ENCODE measurements around the gene SAMD7.

The SAMD7 gene

GRCh38 chr3:169907944-169908343 lies 3.4 kb upstream of the SAMD7 start:
- no peak for DNase-seq (ENCODE audit: low spot score)

- DNase-seq (ENCODE audit: low spot score): no peak
Observed at GRCh38 chr3:169913323-169913722, 2.0 kb downstream of the SAMD7 start.

GRCh38 chr3:169914321-169914720 lies 2.9 kb downstream of the SAMD7 start:
- DNase-seq (ENCODE audit: low spot score): no peak

DNA sequence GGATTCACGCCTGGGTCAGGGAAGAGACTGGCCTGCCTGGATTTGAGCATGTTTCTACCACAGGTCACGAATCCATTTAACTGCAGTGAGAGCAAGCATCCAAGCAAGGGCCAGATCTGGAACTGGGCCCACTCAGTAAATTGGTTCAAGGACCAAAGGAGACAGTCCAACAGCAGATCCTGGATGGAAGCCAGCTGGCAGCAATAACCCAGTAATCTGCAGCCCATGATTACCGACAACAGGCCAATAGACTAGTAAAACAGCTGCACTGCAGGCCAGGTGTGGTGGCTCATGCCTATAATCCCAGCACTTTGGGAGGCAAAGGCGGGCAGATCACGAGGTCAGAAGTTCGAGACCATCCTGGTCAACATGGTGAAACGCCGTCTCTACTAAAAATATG lies 11.8 kb downstream of the SAMD7 start:
- no peak for DNase-seq (ENCODE audit: low spot score)

DNA sequence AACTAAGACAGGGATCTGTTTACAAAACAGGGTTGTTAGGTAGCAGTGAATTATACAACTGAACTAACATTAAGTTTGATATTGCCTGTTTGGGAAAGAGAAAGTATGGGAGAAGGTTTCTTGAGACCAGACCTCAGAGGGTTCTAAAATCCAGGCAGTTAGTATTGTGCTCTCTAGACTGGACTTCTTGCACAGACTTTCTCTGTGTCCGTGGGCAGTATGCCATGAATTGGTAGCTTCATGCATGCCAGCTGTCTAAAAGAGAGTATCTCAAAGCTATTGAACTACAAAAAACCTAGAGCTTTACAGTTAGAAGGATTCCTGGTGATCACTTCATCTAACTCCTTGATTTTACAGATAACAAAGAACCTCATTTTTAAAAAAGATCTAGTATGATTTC lies 12.5 kb downstream of the SAMD7 start:
- no peak for DNase-seq (ENCODE audit: low spot score)

GRCh38 chr3:169929830-169930519 lies 18.6 kb downstream of the SAMD7 start:
- no peak for DNase-seq (ENCODE audit: low spot score)

GRCh38 chr3:169930843-169931242 lies 19.5 kb downstream of the SAMD7 start:
- no peak for DNase-seq (ENCODE audit: low spot score)

GRCh38 chr3:169931747-169932520 lies 20.6 kb downstream of the SAMD7 start:
- no peak for DNase-seq (ENCODE audit: low spot score)

DNA sequence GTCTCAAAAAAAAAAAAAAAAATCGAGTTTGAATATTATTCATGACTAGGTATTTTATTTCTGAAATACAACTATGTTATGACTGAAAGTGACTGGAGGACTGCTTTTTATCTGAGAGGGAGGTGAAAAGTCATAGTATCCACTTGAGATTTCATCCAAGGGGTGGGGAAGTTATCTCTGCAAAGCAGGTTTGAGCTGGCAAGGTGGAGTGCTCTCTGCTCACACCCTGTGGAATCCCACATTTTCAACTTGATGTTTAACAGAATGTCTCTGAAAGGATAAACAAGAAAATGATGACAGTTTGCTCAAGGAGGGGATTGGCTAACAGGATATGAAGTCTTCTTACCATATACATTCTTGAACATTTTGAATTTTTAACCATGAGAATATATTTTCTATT lies 27.9 kb downstream of the SAMD7 start:
- DNase-seq (ENCODE audit: low spot score): no peak

- DNase-seq (ENCODE audit: low spot score): no peak
Observed at GRCh38 chr3:169939751-169940150, 28.4 kb downstream of the SAMD7 start.

DNA sequence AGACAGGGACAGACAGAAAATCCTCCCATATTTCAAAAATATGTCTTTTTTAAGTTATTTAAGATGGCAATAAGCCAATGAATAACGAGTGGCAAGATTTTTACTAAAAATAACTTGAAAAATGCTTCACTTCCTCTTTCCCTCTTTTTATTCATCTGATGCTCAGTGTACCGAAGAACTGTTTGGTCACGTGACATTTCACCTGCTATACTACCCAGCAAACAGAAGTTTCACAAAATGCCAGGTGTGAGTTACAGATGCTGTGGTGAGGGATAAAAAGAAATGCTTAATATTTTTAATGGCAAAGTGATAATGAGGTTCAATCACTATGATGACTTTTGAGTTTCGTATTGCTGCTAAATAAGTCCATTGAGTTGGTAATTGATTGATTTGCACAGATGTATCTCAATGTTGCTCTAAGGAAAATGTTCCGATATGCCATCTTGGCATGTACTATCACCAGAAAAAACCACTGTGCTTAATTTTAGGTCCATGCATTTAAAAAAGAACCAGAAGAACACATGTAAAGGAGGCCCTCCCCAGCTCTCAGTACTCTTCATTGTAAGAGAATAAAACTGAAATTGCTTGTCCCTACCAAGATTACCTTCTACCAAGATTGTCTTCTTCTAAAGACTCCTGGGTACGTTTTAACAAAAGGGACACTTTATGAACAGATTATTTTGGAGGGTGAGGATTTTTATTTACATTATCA lies 29.3 kb downstream of the SAMD7 start:
- no peak for DNase-seq (ENCODE audit: low spot score)

GRCh38 chr3:169945313-169945712 lies 33.9 kb downstream of the SAMD7 start:
- DNase-seq (ENCODE audit: low spot score): no peak

- DNase-seq (ENCODE audit: low spot score): no peak
Observed at GRCh38 chr3:169946336-169946735, 35.0 kb downstream of the SAMD7 start.

- DNase-seq (ENCODE audit: low spot score): no peak
Observed at GRCh38 chr3:169948559-169949448, 37.4 kb downstream of the SAMD7 start.

GRCh38 chr3:169952045-169952444 lies 40.7 kb downstream of the SAMD7 start:
- no peak for DNase-seq (ENCODE audit: low spot score)

DNA sequence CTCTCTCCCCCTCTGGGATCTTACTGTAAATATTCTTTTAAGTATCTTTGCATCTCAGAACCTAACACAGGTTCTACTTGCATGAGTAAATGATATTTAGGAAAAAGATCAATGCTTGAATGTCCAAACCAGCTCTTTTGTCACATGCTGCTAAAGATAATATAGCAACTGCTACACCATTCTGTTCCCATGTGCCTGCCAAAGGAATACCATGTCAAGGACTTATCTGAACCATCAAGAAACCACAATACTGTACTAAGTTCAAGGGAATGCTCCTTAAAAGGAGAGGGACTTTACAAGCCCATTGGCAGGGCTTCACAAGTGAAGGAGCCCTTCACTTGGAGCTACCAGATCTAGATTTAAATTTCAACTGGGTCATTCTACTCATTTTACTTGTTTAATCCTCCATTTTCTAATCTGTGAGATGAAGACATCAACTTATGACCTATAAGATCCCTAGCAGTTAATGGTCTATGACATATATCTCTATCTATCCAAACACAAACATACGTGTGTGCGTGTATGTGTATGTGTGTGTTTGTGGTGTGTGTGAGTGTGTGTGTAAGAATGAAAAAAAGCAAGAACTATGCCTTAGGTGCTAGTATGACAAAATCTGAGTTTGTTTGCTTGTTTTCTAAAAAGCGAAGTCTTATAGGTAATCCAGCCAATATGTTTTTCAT lies 42.2 kb downstream of the SAMD7 start:
- no peak for DNase-seq (ENCODE audit: low spot score)

DNA sequence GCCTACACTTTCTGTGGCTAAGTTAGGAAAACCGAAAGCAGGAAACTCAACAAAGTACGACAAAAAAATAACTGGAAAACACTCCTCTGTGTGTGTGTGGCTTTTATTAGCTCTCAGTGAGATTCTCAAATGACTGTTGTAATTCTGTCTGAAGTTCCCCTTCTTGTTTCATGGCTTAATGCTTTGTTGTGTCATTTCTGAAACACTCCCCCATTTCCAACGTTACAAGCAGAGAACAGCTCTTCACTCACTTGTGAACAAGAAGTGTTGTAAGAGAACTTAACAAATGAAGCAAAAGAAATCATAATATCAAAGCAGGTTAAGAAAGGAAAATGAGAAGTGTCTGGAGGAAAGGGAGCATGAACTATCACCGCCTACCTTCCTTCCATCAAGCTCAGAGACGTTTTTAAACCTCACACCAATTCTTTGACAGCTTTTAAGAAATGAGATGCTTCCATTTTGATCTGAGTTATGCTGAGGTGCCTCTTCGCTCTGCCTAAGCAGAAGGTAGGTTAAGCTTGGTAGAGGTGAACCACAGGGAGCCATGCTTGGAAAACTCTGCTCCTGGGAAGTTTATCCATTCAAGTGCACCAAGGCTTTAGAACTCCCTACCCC lies 42.9 kb downstream of the SAMD7 start:
- no peak for DNase-seq (ENCODE audit: low spot score)

- DNase-seq (ENCODE audit: low spot score): no peak
Observed at GRCh38 chr3:169955406-169955805, 44.0 kb downstream of the SAMD7 start.

DNA sequence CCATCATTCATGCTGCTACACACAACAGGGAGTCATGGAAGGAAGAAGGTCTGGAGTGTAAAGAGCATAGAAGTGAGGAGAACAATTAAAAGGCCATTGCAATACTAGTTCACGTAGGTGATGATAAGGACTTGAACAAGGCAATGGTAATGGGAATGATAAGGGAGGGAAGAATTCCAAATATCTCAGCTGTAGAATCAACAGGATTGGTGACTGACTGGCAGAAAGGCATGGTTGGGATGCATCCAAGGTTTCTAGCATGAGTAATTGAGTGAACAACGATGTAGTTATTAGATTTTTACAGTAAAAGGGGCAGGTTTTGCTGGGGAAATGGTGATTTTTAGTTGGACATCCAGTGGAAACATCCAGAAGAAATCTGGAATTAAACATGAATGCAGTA lies 52.8 kb downstream of the SAMD7 start:
- no peak for DNase-seq (ENCODE audit: low spot score)

GRCh38 chr3:169965562-169966427 lies 54.4 kb downstream of the SAMD7 start:
- DNase-seq (ENCODE audit: low spot score): no peak
